HG03521 (cell line): ENCODE data around the gene ARHGEF16.

ENCODE experiments used
- ATAC-seq: cut with Tn5 transposase; IDR thresholded peaks from one replicate; pipeline ENCODE4 v1.9.1; 2021; ENCODE audit warnings: mild to moderate bottlenecking, moderate library complexity; ENCODE audit not compliant: unreplicated experiment

The ARHGEF16 gene

GRCh38 chr1:3515272-3515671 is 60.8 kb downstream of the ARHGEF16 start:
- ATAC-seq, result no peak

GRCh38 chr1:3515774-3516480 is 61.5 kb downstream of the ARHGEF16 start:
- ATAC-seq, result no peak

DNA sequence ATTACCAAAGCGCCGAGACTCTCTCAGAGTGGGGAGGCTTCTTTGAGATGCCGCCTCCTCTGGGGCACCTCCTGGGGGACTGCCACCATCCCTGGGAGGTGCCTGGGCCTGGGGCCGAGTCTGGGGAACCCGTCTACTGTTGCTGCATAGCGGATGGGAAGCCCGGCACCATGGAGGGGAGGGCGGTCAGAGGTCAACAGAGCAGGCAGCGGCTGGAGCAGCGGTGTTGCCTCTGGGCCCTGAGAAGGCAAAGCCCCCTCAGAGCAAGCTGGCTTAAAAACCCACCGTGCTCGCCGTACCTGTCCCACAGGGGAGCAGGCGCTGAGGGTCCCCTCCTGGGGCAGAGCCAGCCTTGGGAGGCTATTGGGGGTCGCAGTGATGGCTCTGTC is 62.0 kb downstream of the ARHGEF16 start:
- ATAC-seq, result no peak

- no peak for ATAC-seq
These were observed 62.6 kb downstream of the ARHGEF16 start for GRCh38 chr1:3516911-3517675.

GRCh38 chr1:3518256-3518655 is 63.8 kb downstream of the ARHGEF16 start:
- no peak for ATAC-seq

DNA sequence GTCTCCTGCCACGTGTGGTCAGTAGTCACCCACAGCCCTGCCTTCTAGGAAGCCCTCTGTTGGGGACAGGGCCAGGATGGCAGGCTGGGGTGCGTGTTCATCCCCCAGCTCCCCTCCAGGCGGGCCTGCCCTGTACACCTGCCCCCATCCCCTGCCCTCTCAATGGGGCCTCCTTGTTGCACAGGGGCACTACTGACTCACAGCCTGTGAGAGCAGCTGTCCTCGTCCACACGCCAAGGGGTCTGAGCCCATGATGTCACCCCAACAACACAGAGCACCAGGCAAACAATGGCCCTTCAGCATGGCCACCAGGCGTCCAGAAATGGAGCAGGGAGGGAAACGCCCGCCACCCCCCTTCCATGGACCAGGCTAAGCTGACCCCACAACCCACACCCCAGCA is 64.3 kb downstream of the ARHGEF16 start:
- no peak for ATAC-seq

DNA sequence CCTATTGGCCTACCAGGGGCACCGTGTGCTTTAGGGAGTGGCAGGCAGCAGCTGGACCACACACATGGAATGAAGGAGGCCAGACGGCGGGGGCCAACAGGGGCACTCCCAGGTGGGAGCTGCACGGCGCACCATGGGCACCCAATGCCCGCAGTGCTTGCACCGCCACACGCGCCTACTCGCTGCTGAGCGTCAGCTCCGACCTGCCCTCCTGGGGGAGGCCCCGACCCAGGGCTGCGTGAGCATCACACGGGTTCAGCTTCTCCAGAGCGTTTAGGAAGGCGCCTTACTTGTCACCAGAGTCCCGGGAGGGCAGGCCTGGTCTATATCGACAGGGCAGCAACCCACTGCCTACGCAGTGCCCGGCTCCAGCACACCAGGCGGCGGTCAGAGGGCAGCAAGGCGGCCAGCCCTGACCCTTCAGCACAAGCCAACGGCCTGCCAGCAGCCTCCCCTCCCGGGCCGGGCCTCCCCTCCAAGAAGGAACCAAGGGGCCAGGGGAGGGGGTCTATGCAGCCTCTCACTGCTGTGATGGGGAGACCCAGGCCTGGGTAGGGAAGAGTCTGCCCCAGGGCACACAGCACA is 64.9 kb downstream of the ARHGEF16 start:
- ATAC-seq, result no peak

GRCh38 chr1:3520419-3521378 is 66.2 kb downstream of the ARHGEF16 start:
- ATAC-seq, result no peak

DNA sequence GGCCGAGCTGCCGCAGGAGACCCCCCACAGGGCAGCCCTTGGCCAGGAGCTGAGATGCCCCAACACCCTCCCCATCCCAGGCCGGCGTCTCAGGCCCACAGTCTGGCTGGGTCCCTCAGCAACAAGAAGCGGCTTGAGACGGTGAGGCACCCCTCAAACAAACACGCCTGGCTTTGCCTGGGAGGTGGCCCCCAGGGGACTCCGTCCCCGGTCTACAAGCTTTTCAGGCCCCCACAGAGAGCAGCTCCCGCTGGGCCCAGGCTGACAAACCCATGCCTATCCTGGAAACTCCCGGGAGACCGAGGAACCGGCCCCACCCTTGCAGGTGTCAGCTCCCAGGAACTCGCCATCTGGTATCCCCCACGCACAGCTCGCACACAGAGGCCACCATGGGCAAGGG is 67.0 kb downstream of the ARHGEF16 start:
- no peak for ATAC-seq

DNA sequence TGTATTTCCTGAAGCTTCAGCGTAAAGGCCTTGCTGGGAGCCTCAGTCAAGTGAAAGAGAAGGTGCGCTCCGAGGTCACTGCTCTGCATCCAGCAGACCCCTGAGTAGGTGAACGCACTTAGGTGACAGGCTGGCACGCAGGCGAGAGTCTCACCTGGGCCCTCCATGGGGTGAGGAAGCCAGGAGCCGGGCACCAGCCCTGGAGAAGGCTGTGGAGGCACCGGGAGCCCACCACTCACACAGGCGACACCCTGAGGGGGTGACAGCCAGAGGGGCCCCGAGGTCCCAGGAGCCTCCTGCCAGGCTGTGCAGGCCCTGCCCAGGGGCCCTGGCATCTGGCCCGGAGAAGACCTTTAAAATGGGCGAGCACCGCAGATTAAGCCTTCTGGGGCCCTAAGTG is 67.6 kb downstream of the ARHGEF16 start:
- no peak for ATAC-seq

DNA sequence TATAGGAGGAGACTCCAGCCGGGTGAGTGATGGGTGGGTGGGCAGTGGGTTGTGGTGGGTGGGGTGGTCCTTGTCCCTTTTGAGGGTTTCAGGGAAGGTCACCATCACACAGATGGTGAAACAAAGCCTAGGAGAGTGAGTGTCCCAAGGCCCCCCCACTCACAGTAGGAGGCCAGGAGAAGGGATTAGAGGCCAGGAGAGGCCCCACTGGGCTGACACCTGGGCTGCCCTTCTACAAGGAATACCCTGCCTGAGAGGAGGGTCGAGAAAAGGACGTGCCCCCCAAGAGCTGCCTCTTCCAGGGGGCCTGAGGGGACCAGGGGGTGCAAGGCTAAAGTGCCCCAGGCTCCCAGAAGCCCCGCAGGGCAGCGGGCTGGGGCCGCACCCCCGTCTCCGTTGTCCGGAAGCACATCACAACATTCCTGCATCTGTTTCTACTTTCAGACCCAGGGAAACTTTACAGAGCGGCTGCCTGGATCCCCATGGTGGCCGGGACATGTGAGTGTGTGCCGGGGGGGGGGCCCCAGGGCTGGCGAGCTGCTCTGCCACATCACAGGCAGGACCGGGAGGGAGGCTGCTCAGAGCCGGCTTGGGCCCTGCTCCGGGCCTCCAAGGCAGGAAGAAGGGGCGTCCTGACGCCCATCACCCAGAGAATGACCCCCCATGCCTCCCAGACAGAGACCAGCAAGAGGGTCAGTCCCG is 68.2 kb downstream of the ARHGEF16 start:
- ATAC-seq, result no peak

- ATAC-seq, result no peak
These were observed 69.5 kb downstream of the ARHGEF16 start for GRCh38 chr1:3523980-3524379.

DNA sequence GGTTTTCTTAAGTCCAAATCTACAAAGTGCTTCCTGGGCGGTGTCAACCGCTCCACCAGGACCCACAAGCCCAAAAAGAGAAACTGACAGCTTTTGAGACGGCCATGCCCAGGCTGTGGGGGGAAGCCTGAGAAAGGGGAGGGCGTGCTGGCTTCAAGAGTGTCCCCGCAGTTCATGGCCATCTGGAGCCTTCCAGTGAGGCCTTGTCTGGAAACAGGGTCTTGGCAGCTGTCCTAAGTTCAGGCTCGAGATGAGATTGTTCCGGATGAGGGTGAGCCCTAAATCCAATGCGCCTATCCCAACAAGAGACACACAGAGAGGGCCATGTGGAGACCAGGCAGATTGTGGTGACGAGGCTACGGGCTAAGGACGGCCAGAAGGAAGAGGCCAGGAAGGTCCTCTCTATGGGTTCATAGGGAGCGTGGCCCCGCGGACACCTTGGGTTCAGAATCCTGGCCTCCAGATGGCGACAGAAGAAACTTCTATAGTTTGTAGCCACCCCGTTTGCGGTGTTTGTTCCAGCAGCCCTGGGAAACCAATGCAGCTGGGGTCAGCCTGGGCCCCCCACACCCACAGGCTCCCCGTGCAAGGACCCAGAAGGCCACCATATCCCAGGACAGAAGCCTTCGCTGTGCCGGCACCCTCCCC is 70.2 kb downstream of the ARHGEF16 start:
- ATAC-seq, result no peak

DNA sequence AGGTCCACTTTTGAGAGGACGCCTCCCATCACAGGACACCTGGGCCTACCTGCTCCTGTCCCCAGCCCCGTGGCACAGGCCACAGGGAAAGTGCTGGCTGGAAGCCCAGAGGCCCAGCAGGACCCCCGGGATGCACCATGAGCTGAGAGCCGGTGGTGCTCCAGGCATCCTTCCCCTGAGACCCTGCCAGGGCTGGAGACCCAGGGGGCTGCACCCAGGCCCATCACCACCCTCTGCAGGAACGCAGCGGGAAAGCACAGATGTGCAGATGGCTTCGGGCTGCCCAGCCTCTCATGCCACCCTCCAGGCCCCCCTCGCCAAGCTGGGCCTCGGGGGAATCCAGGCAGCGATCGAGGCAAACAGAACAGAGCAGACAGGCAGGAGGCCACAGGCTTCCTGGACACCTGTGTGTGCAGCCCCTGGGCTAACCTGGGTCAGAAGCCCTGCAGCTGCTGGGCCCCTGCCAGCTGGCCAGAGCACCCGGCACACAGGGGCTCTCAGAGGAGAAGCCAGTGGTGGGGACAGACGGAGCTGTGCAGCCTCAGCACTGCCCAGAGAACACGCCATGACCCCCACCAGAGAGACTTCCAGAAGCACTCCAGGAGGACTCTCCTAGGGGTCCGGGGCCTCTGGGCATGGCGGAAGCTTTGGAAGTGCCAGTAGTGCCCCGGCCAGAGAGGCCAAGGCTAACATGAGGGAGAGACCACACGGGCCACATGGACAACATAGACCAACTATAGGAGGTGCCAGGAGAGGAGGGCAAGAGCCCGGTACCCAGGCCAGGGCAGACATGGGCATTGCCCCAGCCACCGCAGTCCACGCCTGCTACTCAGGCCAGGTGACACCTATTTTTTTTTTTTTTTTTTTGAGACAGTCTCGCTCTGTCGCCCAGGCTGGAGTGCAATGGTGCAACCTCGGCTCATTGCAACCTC is 71.4 kb downstream of the ARHGEF16 start:
- no peak for ATAC-seq

DNA sequence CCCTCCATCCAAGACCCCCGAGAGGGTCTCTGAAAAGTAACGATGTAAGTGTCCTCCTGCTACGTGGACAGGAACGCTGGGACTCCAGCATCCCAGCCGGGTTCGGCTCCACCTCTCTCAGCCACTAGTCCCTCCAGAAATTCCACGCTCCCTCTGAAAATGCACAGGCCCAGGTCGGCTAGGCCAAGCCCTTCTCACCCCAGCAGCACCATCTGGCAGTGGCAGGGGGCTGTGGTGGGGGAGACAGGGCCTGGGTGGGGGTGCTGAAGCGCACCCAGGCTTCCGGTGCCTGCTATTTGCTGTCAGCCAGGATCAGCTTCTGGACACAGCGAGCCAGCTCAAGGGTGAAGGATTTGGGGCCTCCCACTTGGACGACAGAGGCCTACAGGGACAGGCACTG is 73.3 kb downstream of the ARHGEF16 start:
- ATAC-seq, result no peak

DNA sequence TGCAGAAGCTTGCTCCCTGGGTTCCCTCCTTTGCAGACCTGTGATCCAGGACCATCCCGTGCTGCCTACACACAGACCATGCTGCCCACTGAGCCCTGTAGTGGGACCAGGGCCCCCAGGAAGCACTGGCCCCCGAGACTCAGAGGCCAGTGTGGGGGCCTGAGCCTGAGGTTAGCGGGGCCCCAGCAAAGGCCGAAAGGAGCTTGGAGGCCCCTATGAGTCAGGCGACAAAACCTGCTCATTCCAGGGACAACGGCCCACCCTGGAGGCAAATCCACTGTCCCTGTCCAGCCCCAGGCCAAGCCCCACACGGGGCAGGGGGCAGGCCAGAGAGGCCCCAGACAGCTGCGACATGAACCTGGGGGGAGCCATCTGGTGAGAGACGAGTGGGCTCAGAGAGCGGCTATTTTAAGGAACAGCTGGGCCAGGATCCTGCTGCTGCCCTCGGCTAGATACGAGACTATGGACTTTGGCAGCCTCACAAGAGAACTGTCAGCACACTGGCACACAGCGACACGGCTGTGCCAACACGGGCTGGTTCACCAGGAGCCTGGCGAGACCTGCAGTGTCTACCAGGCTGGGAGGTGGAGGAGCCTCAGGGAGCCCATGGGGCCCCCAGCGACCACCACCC is 74.7 kb downstream of the ARHGEF16 start:
- no peak for ATAC-seq

- ATAC-seq, result no peak
These were observed 75.8 kb downstream of the ARHGEF16 start for GRCh38 chr1:3530086-3530925.
